Hepatocyte (in vitro differentiated cells): ENCODE measurements around the gene C12orf56.

Experiments
- EZH2 ChIP-seq: fragments of 200-600 bp; sonication (generic); IDR thresholded peaks from 2 replicates; pipeline ENCODE4 v1.6.1; 2016; ENCODE audit warnings: antibody characterized with exemption, mild to moderate bottlenecking, borderline replicate concordance
- TF ChIP-seq, protein P1 (sequence below): fragments of 200-600 bp; sonication (generic); IDR thresholded peaks from 2 replicates; pipeline ENCODE4 v1.5.1; 2016; ENCODE audit warnings: antibody characterized with exemption, mild to moderate bottlenecking; ENCODE audit not compliant: poor library complexity

GRCh38 chr12:64431791-64432190 lies 41.2 kb upstream of the C12orf56 start:
- TF ChIP-seq, protein P1, sequence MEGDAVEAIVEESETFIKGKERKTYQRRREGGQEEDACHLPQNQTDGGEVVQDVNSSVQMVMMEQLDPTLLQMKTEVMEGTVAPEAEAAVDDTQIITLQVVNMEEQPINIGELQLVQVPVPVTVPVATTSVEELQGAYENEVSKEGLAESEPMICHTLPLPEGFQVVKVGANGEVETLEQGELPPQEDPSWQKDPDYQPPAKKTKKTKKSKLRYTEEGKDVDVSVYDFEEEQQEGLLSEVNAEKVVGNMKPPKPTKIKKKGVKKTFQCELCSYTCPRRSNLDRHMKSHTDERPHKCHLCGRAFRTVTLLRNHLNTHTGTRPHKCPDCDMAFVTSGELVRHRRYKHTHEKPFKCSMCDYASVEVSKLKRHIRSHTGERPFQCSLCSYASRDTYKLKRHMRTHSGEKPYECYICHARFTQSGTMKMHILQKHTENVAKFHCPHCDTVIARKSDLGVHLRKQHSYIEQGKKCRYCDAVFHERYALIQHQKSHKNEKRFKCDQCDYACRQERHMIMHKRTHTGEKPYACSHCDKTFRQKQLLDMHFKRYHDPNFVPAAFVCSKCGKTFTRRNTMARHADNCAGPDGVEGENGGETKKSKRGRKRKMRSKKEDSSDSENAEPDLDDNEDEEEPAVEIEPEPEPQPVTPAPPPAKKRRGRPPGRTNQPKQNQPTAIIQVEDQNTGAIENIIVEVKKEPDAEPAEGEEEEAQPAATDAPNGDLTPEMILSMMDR = no peak
- no peak for TF ChIP-seq EZH2
